ENCODE measurements around the gene DYNLRB1. TPM values are rescaled to one million over a fixed set of nuclear protein-coding genes. Genes with fewer than 3 reads are reported as not detected.

The DYNLRB1 gene
- total and polyA plus RNA-seq, 11 donors, result 129 to 405 (median 147) TPM

- 95 to 98% (median 96%) methylated on average over 8 of the region's 8 CpGs for WGBS, 4 donors
- Histone ChIP-seq H3K27me3 (no peaks in the 10 kb centered on the region), H3K36me3 (peaks cover 2 to 76% (median 69%) of the 10 kb centered on the region in 9 donors), H3K27ac (no peak overlapping the region), H3K4me3 (no peak overlapping the region), H3K4me1 (peaks cover 0 to 23% (median 7%) of the 10 kb centered on the region in 12 donors), H3K9me3 (no peaks in the 10 kb centered on the region)
- DNase-seq, result peak in 1 of 5 donors; percentile 4
- TF ChIP-seq CTCF (IDR thresholded peaks at IDR 0.05), result no peak
- TF ChIP-seq POLR2A (IDR thresholded peaks at IDR 0.05), result no peak
- ATAC-seq, result no peak
- intact Hi-C loops (cut with DNase I), result loop anchor here in 8 of 10 donors (2.0 to 10.0 kb wide), 6 partner anchors 165 to 233 kb away; partner anchors contain the start of gene TP53INP2 (in 1 of the 8)
These were observed 23.5 kb downstream of the DYNLRB1 start for GRCh38 chr20:34539756-34540155.

- ATAC-seq (peak in 1 of 4 donors; percentile 23), DNase-seq (peak in 1 of 5 donors; percentile 18)
- Histone ChIP-seq H3K4me3 (no peak overlapping the region), H3K4me1 (peaks cover 0 to 23% (median 7%) of the 10 kb centered on the region in 12 donors), H3K27ac (peak overlapping the region in 6 of 12 donors; percentile 1 to 62 (median 22)), H3K9me3 (no peaks in the 10 kb centered on the region), H3K36me3 (peaks cover under 1 to 67% (median 59%) of the 10 kb centered on the region in 9 donors), H3K27me3 (no peaks in the 10 kb centered on the region)
- TF ChIP-seq CTCF (IDR thresholded peaks at IDR 0.05) (no peak), POLR2A (IDR thresholded peaks at IDR 0.05) (no peak)
- 56 to 70% (median 64%) methylated on average over 15 of the region's 15 CpGs for WGBS, 4 donors
- intact Hi-C loops (cut with DNase I), result loop anchor here in 1 of 10 donors (5.0 kb wide), 1 partner anchor 227 kb away; no protein-coding TSS in a partner anchor
These were observed 24.5 kb downstream of the DYNLRB1 start for GRCh38 chr20:34540596-34541263.

GRCh38 chr20:34541264-34541901, 25.2 kb downstream of the DYNLRB1 start:
- H3K27ac ChIP-seq, result peak overlapping the region in 6 of 12 donors; percentile 1 to 62 (median 22)
- no peak for ATAC-seq
- intact Hi-C loops (cut with DNase I), result loop anchor here in 1 of 10 donors (5.0 kb wide), 1 partner anchor 226 kb away; no protein-coding TSS in a partner anchor
- no peak for TF ChIP-seq CTCF (IDR thresholded peaks at IDR 0.05)
- no peak for TF ChIP-seq POLR2A (IDR thresholded peaks at IDR 0.05)
- peak in 1 of 5 donors; percentile 10 for DNase-seq
- H3K36me3 ChIP-seq, result peaks cover 0 to 60% (median 53%) of the 10 kb centered on the region in 9 donors
- no peaks in the 10 kb centered on the region for H3K9me3 ChIP-seq
- H3K4me1 ChIP-seq, result peaks cover 0 to 23% (median 7%) of the 10 kb centered on the region in 12 donors
- H3K27me3 ChIP-seq, result no peaks in the 10 kb centered on the region
- no peak overlapping the region for H3K4me3 ChIP-seq
- 76 to 85% (median 81%) methylated on average over 13 of the region's 13 CpGs for WGBS, 4 donors

- Histone ChIP-seq H3K27ac (peak overlapping the region in 1 of 12 donors; percentile 62), H3K36me3 (peaks cover 0 to 55% (median 48%) of the 10 kb centered on the region in 9 donors), H3K9me3 (no peaks in the 10 kb centered on the region), H3K27me3 (no peaks in the 10 kb centered on the region), H3K4me1 (peaks cover 0 to 23% (median 7%) of the 10 kb centered on the region in 12 donors), H3K4me3 (no peak overlapping the region)
- 66 to 73% (median 68%) methylated on average over 16 of the region's 16 CpGs for WGBS, 4 donors
- intact Hi-C loops (cut with DNase I), result loop anchor here in 1 of 10 donors (5.0 kb wide), 1 partner anchor 225 kb away; no protein-coding TSS in a partner anchor
- DNase-seq, result peak in 1 of 5 donors; percentile 9
- ATAC-seq, result no peak
- TF ChIP-seq POLR2A (IDR thresholded peaks at IDR 0.05) (no peak), CTCF (IDR thresholded peaks at IDR 0.05) (no peak)
These were observed 25.7 kb downstream of the DYNLRB1 start for GRCh38 chr20:34541917-34542316.
